GM12872 (cell line): Measurements from ENCODE around the gene PICALM.

Experiments used
- TF ChIP-seq, protein P1 (sequence below): IDR thresholded peaks from 3 replicates; pipeline ENCODE4 v1.5.1; 2011; ENCODE audit warnings: low read depth, mild to moderate bottlenecking, low read length, moderate library complexity; ENCODE audit not compliant: insufficient read depth

PICALM gene

DNA sequence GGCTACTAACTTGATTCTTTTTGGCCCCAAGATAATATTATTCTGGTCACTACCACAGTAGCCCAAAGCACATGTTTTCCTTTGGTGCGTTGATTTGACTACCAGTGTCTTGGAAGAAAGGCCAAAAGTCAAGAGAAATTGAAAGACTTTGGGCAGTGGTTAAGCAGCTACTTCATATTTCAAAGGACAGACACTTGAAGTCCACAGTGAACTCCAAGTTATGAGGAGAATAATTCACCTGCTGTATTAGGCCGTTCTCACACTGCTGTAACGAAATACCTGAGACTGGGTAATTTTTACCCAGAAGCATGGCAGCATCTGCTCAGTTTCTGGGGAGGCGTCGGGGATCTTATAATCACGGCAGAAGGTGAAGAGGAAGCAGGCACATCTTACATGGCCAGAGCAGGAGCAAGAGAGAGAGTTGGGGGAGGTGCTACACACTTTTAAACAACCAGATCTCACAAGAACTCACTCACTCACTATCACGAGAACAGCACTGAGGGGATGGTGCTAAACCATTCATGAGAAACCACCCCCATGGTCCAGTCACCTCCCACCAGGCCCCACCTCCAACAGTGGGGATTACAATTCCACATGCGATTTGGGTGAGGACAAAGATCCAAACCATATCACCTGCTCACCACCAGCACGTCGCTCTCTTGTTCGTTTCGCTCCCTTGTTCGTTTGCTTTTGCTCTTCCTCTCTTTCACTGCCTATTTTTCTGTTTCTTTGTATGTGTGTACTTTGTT is 40.2 kb upstream of the PICALM start:
- TF ChIP-seq, protein P1, sequence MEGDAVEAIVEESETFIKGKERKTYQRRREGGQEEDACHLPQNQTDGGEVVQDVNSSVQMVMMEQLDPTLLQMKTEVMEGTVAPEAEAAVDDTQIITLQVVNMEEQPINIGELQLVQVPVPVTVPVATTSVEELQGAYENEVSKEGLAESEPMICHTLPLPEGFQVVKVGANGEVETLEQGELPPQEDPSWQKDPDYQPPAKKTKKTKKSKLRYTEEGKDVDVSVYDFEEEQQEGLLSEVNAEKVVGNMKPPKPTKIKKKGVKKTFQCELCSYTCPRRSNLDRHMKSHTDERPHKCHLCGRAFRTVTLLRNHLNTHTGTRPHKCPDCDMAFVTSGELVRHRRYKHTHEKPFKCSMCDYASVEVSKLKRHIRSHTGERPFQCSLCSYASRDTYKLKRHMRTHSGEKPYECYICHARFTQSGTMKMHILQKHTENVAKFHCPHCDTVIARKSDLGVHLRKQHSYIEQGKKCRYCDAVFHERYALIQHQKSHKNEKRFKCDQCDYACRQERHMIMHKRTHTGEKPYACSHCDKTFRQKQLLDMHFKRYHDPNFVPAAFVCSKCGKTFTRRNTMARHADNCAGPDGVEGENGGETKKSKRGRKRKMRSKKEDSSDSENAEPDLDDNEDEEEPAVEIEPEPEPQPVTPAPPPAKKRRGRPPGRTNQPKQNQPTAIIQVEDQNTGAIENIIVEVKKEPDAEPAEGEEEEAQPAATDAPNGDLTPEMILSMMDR: no peak

GRCh38 chr11:86108191-86108590 is 39.3 kb upstream of the PICALM start:
- TF ChIP-seq, protein P1: no peak

DNA sequence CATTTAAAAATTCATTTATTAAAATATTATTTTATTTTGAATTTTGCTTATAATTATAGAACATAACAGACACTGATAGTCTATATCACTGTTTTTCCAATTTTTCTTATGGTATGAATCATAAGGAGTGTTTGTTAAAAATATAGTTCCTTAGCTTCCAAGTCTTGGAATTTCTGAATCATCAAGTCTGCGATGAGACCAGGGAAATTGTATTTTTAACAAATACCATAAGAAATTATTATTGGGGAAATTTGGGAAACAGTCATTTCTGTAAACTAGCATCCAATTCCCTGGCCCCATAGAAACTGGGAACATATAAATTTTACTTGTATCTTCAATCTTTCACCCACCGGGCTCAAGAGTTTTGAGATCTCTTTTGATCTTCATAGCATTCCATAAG is 38.0 kb upstream of the PICALM start:
- TF ChIP-seq, protein P1: no peak

- TF ChIP-seq, protein P1: no peak
Measured at GRCh38 chr11:86103808-86104207, 34.9 kb upstream of the PICALM start.

DNA sequence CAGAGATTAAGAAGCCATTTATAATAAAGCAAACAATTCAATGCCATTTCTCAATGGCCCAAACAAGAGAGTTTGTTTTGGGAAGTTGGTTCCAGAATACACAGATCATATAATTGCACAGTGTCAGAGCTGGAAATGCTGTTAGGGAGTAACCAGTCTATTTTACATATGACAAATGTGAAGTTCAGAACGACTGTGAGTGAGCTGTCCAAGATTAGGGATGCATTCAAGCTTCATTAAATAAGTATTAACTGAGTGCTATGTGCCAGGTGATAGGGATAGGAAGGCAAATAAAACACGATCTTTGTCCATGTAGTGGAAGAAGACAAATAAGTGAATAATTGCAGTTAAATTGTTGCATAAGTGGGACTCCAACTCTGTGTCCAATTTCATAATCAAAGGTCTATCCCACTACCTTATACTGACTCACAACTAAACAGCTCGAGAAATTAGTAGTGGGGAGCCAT is 33.1 kb upstream of the PICALM start:
- TF ChIP-seq, protein P1: no peak

GRCh38 chr11:86101493-86101892 is 32.6 kb upstream of the PICALM start:
- TF ChIP-seq, protein P1: no peak

GRCh38 chr11:86099874-86100273 is 31.0 kb upstream of the PICALM start:
- TF ChIP-seq, protein P1: no peak
